ENCODE measurements around the gene EFHD2. TPM values are rescaled to one million over a fixed set of nuclear protein-coding genes. Genes with fewer than 3 reads are reported as not detected.
"Not testable (repeated sequence)": the region's sequence is repeated elsewhere in the genome, so short reads cannot be mapped to it uniquely, and the experiment has no call there.

EFHD2 gene
- polyA plus RNA-seq (2013, experiment 1 of 2; ENCODE audit: insufficient read length): 29.3 TPM
- polyA plus RNA-seq (2013, experiment 2 of 2; ENCODE audit: insufficient read length): 15.8 TPM

GRCh38 chr1:15409388-15410222 lies at the start of gene EFHD2:
Gene EFHD2, plus strand, starts transcription at chr1:15409888. Its CDS starts 84 bp downstream, at chr1:15409972.
- peak; percentile 80 for DNase-seq

GRCh38 chr1:15360700-15361099 lies 49.0 kb upstream of the EFHD2 start:
- no peak for DNase-seq

- DNase-seq: no peak
Measured at GRCh38 chr1:15362096-15362736, 47.5 kb upstream of the EFHD2 start.

- no peak for DNase-seq
Measured at GRCh38 chr1:15362737-15363128, 47.0 kb upstream of the EFHD2 start.

GRCh38 chr1:15364740-15365139 lies 44.9 kb upstream of the EFHD2 start:
- DNase-seq: no peak

GRCh38 chr1:15368888-15369287 lies 40.8 kb upstream of the EFHD2 start:
- no peak for DNase-seq

GRCh38 chr1:15370268-15370667 lies 39.4 kb upstream of the EFHD2 start:
- DNase-seq: no peak

GRCh38 chr1:15370781-15371520 lies 38.7 kb upstream of the EFHD2 start:
- no peak for DNase-seq

- DNase-seq: no peak
Measured at GRCh38 chr1:15371610-15372545, 37.8 kb upstream of the EFHD2 start.

GRCh38 chr1:15378729-15379128 lies 31.0 kb upstream of the EFHD2 start:
- no peak for DNase-seq

- not testable (repeated sequence) for DNase-seq
Measured at GRCh38 chr1:15379151-15379550, 30.5 kb upstream of the EFHD2 start.

GRCh38 chr1:15380601-15381508 lies 28.8 kb upstream of the EFHD2 start:
- DNase-seq: no peak

GRCh38 chr1:15381805-15382204 lies 27.9 kb upstream of the EFHD2 start:
- DNase-seq: no peak

- no peak for DNase-seq
Measured at GRCh38 chr1:15382601-15383518, 26.8 kb upstream of the EFHD2 start.

GRCh38 chr1:15383810-15384209 lies 25.9 kb upstream of the EFHD2 start:
- DNase-seq: no peak

GRCh38 chr1:15384301-15384901 lies 25.3 kb upstream of the EFHD2 start:
- DNase-seq: peak; percentile 12

- no peak for DNase-seq
Measured at GRCh38 chr1:15385420-15385819, 24.3 kb upstream of the EFHD2 start.

- DNase-seq: no peak
Measured at GRCh38 chr1:15386164-15386749, 23.4 kb upstream of the EFHD2 start.

Measured in fibroblast of skin of back (primary cell).